K562 (cell line): Measurements from ENCODE around the gene CLCN6. TPM values are rescaled to one million over a fixed set of nuclear protein-coding genes. Genes with fewer than 3 reads are reported as not detected.
A peak's percentile ranks its signal among the peaks of the same experiment; 100 is the strongest.

Experiments used
- BDP1 ChIP-seq: IDR thresholded peaks from 3 replicates; pipeline ENCODE4 v1.6.1; 2011; ENCODE audit not compliant: insufficient read length, insufficient read depth
- CBX2 ChIP-seq: fragments of 200-600 bp; sonication (generic); IDR thresholded peaks from one replicate; pipeline ENCODE4 v1.6.1; 2012; ENCODE audit warnings: mild to moderate bottlenecking, low read length, inconsistent platforms; ENCODE audit not compliant: insufficient read depth, poor library complexity, severe bottlenecking
- EP300 ChIP-seq: IDR thresholded peaks from 2 replicates; pipeline ENCODE4 v1.6.1; 2012; ENCODE audit warnings: low read length, improper control_type of control experiment
- HOMEZ ChIP-seq: fragments of 250-450 bp; sonication (Bioruptor Pico); IDR thresholded peaks from 2 replicates; pipeline ENCODE4 v1.4.0; 2020; ENCODE audit warnings: mild to moderate bottlenecking, moderate library complexity
- MECOM ChIP-seq: fragments of 250-450 bp; sonication (Bioruptor Pico); IDR thresholded peaks from 2 replicates; pipeline ENCODE4 v1.8.0; 2022; ENCODE audit warnings: inconsistent platforms
- POLR3G ChIP-seq: IDR thresholded peaks from 2 replicates; pipeline ENCODE4 v1.6.1; 2011; ENCODE audit not compliant: insufficient read length, insufficient replicate concordance; ENCODE audit errors: extremely low read depth
- PTBP1 ChIP-seq: fragments of 200-400 bp; formaldehyde crosslinking; IDR thresholded peaks from 2 replicates; pipeline ENCODE4 v1.6.1; 2017; ENCODE audit warnings: low read depth, low read length
- RBM17 ChIP-seq: fragments of 200-400 bp; formaldehyde crosslinking; IDR thresholded peaks from 2 replicates; pipeline ENCODE4 v1.6.1; 2017; ENCODE audit warnings: low read depth, mild to moderate bottlenecking, low read length, borderline replicate concordance
- SLC30A9 ChIP-seq: fragments of 250-450 bp; sonication (Bioruptor Pico); IDR thresholded peaks from 2 replicates; pipeline ENCODE4 v1.8.0; 2022; ENCODE audit warnings: mild to moderate bottlenecking, moderate library complexity
- TAL1 ChIP-seq: fragments of 450-650 bp; IDR thresholded peaks from 2 replicates; pipeline ENCODE4 v1.6.1; 2016; ENCODE audit warnings: mild to moderate bottlenecking
- TGIF2 ChIP-seq: sonication (generic); formaldehyde crosslinking; IDR thresholded peaks from 2 replicates; pipeline ENCODE4 v1.8.1; 2022; ENCODE audit warnings: mild to moderate bottlenecking, missing genetic modification reagents, moderate library complexity
- TRIM24 ChIP-seq, 2 experiments: fragments of 450-650 bp; IDR thresholded peaks; 2 replicates each; pipeline ENCODE4 v1.6.1; 2016
- U2AF2 ChIP-seq: fragments of 200-400 bp; formaldehyde crosslinking; optimal IDR thresholded peaks from 2 replicates; pipeline ENCODE3; 2017; ENCODE audit warnings: low read depth, mild to moderate bottlenecking, low read length
- ZFPM2 ChIP-seq: fragments of 250-450 bp; sonication (Bioruptor Pico); IDR thresholded peaks from 2 replicates; pipeline ENCODE4 v1.5.1; 2022; ENCODE audit warnings: mild to moderate bottlenecking
- ZFX ChIP-seq: sonication (generic); formaldehyde crosslinking; IDR thresholded peaks from 2 replicates; pipeline ENCODE4 v1.8.0; 2022; ENCODE audit warnings: mild to moderate bottlenecking, missing genetic modification reagents, moderate library complexity
- ZNF175 ChIP-seq: fragments of 200-800 bp; sonication (Bioruptor generic); IDR thresholded peaks from 2 replicates; pipeline ENCODE4 v1.6.1; 2016; ENCODE audit warnings: low read depth, mild to moderate bottlenecking, missing genetic modification characterization, missing compliant biosample characterization
- ZNF3 ChIP-seq: fragments of 250-450 bp; sonication (Bioruptor Pico); IDR thresholded peaks from 2 replicates; pipeline ENCODE4 v1.5.0; 2021; ENCODE audit warnings: mild to moderate bottlenecking, moderate library complexity
- ZNF583 ChIP-seq: fragments of 250-450 bp; sonication (Bioruptor Pico); IDR thresholded peaks from 2 replicates; pipeline ENCODE4 v1.4.0; 2020
- ZNF589 ChIP-seq: fragments of 200-800 bp; sonication (Bioruptor generic); IDR thresholded peaks from 2 replicates; pipeline ENCODE4 v1.6.1; 2016; ENCODE audit warnings: low read depth, missing genetic modification characterization, missing compliant biosample characterization
- ZNF655 ChIP-seq: fragments of 250-450 bp; sonication (Bioruptor Pico); IDR thresholded peaks from 2 replicates; pipeline ENCODE4 v1.5.0; 2021
- ZNF717 ChIP-seq: fragments of 250-450 bp; sonication (Bioruptor Pico); IDR thresholded peaks from 2 replicates; pipeline ENCODE4 v1.5.0; 2021
- ZNF75A ChIP-seq: fragments of 450-650 bp; formaldehyde crosslinking; IDR thresholded peaks from 2 replicates; pipeline ENCODE4 v1.4.0; 2020; ENCODE audit warnings: mild to moderate bottlenecking
- polyA plus RNA-seq, 8 experiments: library from polyadenylated mRNA; depleted of rRNA in 4 of 8; stranded (reverse) in 5 of 8; unstranded in 3 of 8; fragments of >200 nt; fragmentation: Nextera tagmentation in 2 of 8; fragmentation: Illumina TruSeq in 1 of 8; extraction: Ambion mirVana in 2 of 8; extraction: Trizol in 1 of 8; gene quantifications; 2 replicates each; pipeline versions ENCODE4 v1.2.1 to v1.2.3, GENCODE V29; 2011 to 2014; ENCODE audit warnings: inconsistent platforms in 1 of 8, missing spikeins in 1 of 8
- total RNA-seq, 7 experiments: library from RNA; depleted of rRNA in 6 of 7; stranded (reverse); fragments of >200 nt in 6 of 7; fragmentation: Illumina TruSeq in 2 of 7; extraction: Trizol in 2 of 7; gene quantifications; 2 replicates each; pipeline versions ENCODE4 v1.2.1 to v1.2.3, GENCODE V29; 2011 to 2021; ENCODE audit warnings: low replicate concordance in 1 of 7
- TF ChIP-seq, protein P1 (sequence below): sonication (generic); formaldehyde crosslinking; IDR thresholded peaks from 2 replicates; pipeline ENCODE4 v1.9.0; 2022; ENCODE audit warnings: mild to moderate bottlenecking, missing genetic modification reagents
- TF ChIP-seq, protein P2 (sequence below), 2 experiments: fragments of 250-450 bp in 1 of 2; fragments of 450-650 bp in 1 of 2; sonication (Bioruptor Pico) in 1 of 2; IDR thresholded peaks; 2 replicates each; pipeline versions ENCODE4 v1.6.1 to v1.8.0; 2016 to 2021; ENCODE audit warnings: mild to moderate bottlenecking in 2 of 2, moderate library complexity in 2 of 2, missing compliant biosample characterization in 1 of 2, missing genetic modification characterization in 1 of 2
- TF ChIP-seq, protein P3 (sequence below): sonication (generic); IDR thresholded peaks from 2 replicates; pipeline ENCODE4 v1.6.1; 2016

The CLCN6 gene
- total and polyA plus RNA-seq, 9 of the 15 experiments (the other 6 are each of a cell fraction or from before 2014, with no cell fraction given): 2.0 to 21.8 (median 13.6) TPM

- TF ChIP-seq HOMEZ (CRISPR knock-in tag) (no peak), MECOM (no peak), PTBP1 (no peak), TRIM24 (IDR thresholded peaks at IDR 0.05) (peak in 1 of 2 experiments; percentile 22; a peak in 1 of 4 replicates), ZNF3 (CRISPR knock-in tag) (no peak), TGIF2 (CRISPR knock-in tag) (no peak), SLC30A9 (no peak), ZNF655 (no peak), EP300 (peak; percentile 47; the same call in 1 of the 2 replicates), ZFPM2 (no peak), ZNF589 (CRISPR knock-in tag) (no peak), BDP1 (no peak), ZNF717 (CRISPR knock-in tag) (peak; percentile 75; the same call in 1 of the 2 replicates), RBM17 (no peak), ZNF75A (CRISPR knock-in tag) (0 out of 2 replicates have a peak, but pooled peaks have one; percentile 7), POLR3G (no peak), TAL1 (0 out of 2 replicates have a peak, but pooled peaks have one; percentile 7), ZNF175 (CRISPR knock-in tag) (no peak), ZNF583 (CRISPR knock-in tag) (no peak), CBX2 (no peak), ZFX (CRISPR knock-in tag) (peak; percentile 20; the same call in 1 of the 2 replicates), U2AF2 (no peak)
- TF ChIP-seq, protein P1, sequence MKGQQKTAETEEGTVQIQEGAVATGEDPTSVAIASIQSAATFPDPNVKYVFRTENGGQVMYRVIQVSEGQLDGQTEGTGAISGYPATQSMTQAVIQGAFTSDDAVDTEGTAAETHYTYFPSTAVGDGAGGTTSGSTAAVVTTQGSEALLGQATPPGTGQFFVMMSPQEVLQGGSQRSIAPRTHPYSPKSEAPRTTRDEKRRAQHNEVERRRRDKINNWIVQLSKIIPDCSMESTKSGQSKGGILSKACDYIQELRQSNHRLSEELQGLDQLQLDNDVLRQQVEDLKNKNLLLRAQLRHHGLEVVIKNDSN (CRISPR knock-in tag): peak; percentile 35; the same call in 1 of the 2 replicates
- TF ChIP-seq, protein P2, sequence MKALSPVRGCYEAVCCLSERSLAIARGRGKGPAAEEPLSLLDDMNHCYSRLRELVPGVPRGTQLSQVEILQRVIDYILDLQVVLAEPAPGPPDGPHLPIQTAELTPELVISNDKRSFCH (CRISPR knock-in tag; IDR thresholded peaks at IDR 0.05): no peak
- TF ChIP-seq, protein P2 (tag; IDR thresholded peaks at IDR 0.05): peak; percentile 85
- TF ChIP-seq, protein P3, sequence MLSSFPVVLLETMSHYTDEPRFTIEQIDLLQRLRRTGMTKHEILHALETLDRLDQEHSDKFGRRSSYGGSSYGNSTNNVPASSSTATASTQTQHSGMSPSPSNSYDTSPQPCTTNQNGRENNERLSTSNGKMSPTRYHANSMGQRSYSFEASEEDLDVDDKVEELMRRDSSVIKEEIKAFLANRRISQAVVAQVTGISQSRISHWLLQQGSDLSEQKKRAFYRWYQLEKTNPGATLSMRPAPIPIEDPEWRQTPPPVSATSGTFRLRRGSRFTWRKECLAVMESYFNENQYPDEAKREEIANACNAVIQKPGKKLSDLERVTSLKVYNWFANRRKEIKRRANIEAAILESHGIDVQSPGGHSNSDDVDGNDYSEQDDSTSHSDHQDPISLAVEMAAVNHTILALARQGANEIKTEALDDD: no peak
Measured at GRCh38 chr1:11784993-11785769, 20.8 kb upstream of the CLCN6 start (continued).
